AG09319 (cell line): ENCODE data around the gene CFAP46.

Experiments
- DNase-seq: peaks from one replicate; pipeline ENCODE4 v3.0.0-alpha.2; 2010; ENCODE audit warnings: low read depth; ENCODE audit errors: extremely low read depth
- TF ChIP-seq, protein P1 (sequence below): IDR thresholded peaks from 2 replicates; pipeline ENCODE4 v1.5.1; 2011; ENCODE audit warnings: low read depth, mild to moderate bottlenecking, inconsistent platforms, low read length, moderate library complexity

The CFAP46 gene

DNA sequence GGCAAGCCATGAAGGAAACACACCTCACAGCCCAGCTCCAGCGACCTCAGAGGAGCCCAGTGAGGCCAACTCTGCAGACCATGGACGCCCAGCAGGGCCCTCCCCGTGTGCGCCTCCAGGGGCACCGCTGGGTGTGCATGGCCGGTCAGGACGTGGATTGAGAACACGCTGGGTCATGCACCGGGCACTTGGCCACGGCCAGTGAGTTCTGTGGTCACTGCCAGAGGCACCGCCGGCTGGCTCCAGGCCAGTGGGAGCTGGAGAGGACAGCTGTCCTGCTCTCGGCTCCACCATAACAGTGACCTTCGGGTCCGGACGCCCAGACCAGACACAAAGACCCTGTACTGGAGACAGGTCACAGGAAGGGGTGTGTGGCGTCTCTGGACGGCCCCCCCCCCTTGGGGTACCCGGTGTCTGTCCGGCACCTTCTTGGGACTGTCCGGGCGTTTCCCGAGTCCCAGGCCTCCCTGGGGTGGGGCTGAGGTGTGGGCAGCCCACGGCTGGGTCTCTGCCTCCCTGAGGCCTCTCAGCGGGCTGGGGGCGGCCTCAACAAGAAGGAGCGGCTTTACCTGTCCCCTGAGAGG is 106.0 kb downstream of the CFAP46 start:
- TF ChIP-seq, protein P1, sequence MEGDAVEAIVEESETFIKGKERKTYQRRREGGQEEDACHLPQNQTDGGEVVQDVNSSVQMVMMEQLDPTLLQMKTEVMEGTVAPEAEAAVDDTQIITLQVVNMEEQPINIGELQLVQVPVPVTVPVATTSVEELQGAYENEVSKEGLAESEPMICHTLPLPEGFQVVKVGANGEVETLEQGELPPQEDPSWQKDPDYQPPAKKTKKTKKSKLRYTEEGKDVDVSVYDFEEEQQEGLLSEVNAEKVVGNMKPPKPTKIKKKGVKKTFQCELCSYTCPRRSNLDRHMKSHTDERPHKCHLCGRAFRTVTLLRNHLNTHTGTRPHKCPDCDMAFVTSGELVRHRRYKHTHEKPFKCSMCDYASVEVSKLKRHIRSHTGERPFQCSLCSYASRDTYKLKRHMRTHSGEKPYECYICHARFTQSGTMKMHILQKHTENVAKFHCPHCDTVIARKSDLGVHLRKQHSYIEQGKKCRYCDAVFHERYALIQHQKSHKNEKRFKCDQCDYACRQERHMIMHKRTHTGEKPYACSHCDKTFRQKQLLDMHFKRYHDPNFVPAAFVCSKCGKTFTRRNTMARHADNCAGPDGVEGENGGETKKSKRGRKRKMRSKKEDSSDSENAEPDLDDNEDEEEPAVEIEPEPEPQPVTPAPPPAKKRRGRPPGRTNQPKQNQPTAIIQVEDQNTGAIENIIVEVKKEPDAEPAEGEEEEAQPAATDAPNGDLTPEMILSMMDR, result no peak
- DNase-seq, result no peak

DNA sequence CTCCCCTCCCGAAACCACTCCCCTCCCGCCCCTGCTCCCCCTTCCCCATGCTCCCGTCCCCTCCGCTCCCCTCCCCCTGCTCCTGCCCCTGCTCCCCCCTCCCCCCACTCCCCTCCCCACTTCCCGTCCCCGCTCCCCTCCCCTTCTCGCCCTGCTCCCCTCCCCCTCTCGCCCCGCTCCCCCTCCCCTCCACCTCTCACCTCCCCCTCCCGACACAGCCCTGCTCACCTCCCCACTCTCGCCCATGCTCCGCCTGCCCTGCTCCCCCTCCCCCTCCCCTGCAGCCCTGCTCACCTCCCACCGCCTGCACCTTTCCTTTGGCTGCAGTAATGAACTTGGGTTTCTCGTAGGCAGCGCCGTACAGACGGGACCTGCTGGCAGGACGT is 106.5 kb downstream of the CFAP46 start:
- DNase-seq, result no peak
- TF ChIP-seq, protein P1, result no peak

GRCh38 chr10:132834891-132835847 is 107.2 kb downstream of the CFAP46 start:
- no peak for DNase-seq
- TF ChIP-seq, protein P1, result no peak

DNA sequence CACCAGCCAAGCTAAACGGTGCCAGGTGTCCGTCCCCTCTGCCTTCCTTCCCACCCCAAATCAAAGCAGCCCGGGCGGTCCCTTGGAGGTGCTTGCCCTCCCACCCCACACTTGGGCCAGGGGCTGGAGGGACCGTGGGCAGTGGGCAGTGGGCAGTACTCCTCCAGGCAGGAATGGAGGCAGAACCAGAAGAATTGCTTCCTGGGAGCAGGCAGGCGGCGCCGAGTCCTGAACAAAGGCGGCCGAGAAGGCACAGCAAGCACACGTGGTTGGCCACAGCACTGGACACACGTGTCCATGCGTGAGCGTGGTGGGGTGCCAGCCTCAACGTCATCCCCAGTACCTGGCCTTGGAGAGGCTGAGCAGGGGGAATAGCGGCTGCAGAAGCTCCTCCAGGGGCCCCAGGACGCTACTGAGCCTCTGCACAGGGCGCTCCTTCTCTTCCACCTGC is 108.0 kb downstream of the CFAP46 start:
- TF ChIP-seq, protein P1, result no peak
- no peak for DNase-seq

DNA sequence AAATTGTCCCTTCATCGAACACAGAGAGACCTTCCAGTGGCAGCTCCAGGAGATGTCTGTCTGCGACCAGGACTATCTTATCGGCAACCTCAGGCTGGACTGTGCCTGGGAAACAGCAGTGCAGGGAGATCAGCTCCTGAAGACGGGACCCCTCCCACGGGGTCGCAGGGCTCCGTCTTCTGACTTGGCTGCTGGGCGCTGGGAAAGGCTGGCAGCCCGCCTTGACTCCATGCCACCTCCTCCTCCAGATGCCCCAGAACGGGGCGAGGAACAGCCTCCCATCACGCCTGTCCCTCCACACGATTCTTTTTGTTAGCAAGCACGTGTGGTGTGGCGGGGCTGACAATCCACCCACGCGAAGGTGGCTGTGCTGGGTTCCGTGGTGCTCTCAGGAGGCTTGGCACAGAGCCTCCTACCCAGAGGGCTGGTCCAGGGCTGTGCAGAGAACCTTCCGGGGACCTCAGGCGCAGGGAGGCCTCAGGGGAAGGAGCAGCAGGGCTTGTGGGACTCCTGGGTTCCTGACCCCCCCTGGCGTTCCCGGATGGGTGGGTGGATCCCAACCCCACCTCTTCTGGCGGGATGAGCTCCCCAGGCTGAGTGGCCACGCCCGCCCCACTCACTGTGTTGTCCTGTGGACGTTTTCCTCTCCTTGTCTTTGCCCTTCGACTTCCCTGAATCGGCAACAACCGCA is 108.8 kb downstream of the CFAP46 start:
- TF ChIP-seq, protein P1, result no peak
- no peak for DNase-seq

GRCh38 chr10:132832186-132832969 is 110.0 kb downstream of the CFAP46 start:
- TF ChIP-seq, protein P1, result no peak
- DNase-seq, result no peak
